Spinal cord (tissue), 10 donors: Measurements from ENCODE around the gene GNPTAB. TPM values are rescaled to one million over a fixed set of nuclear protein-coding genes. Genes with fewer than 3 reads are reported as not detected.

Source experiments
- DNase-seq, 6 donors: peaks; one replicate each; pipeline versions ENCODE4 v3.0.0 to v3.0.0-alpha.2; 2013 to 2015; ENCODE audit warnings: low spot score in 6 of 6, low read depth in 4 of 6
- H3K27ac ChIP-seq: one replicate; pipeline ENCODE4 v1.5.1; 2013; ENCODE audit warnings: low read depth, low read length, control low read depth
- H3K27me3 ChIP-seq: one replicate; pipeline ENCODE4 v1.6.1; 2013; ENCODE audit warnings: low read length; ENCODE audit not compliant: control insufficient read depth, insufficient read depth
- H3K36me3 ChIP-seq: one replicate; pipeline ENCODE4 v1.6.1; 2013; ENCODE audit warnings: low read length; ENCODE audit not compliant: control insufficient read depth, insufficient read depth
- H3K4me1 ChIP-seq: one replicate; pipeline ENCODE4 v1.6.1; 2013; ENCODE audit warnings: low read length; ENCODE audit not compliant: control insufficient read depth, insufficient read depth
- H3K4me3 ChIP-seq: one replicate; pipeline ENCODE4 v1.5.1; 2013; ENCODE audit warnings: low read depth, low read length, control low read depth
- H3K9me3 ChIP-seq: one replicate; pipeline ENCODE4 v1.6.1; 2013; ENCODE audit warnings: low read length; ENCODE audit not compliant: control insufficient read depth, insufficient read depth
- WGBS: methylation state at CpG from one replicate; pipeline ENCODE4 v1.1.5; 2013; ENCODE audit warnings: missing lambda C conversion rate; ENCODE audit not compliant: insufficient coverage; 5-methylcytosine and 5-hydroxymethylcytosine counted together
- polyA plus RNA-seq, 2 donors: library from polyadenylated mRNA; unstranded; fragments of 120-200 nt; gene quantifications; one replicate each; pipeline ENCODE4 v1.2.1, GENCODE V29; 2013; ENCODE audit not compliant: insufficient read length in 2 of 2
- total RNA-seq, 2 donors: library from RNA; depleted of rRNA in 1 of 2; stranded (reverse); fragments of 120-200 nt in 1 of 2; fragments of >200 nt in 1 of 2; gene quantifications; one replicate each; pipeline versions ENCODE4 v1.2.3 to v1.2.4, GENCODE V29; 2013 to 2014
- donor health status: healthy.

The GNPTAB gene
- total and polyA plus RNA-seq, 4 donors: 33.3 to 63.4 (median 59.5) TPM

- Histone ChIP-seq H3K36me3 (peaks cover 2% of the 10 kb centered on the region), H3K27ac (no peak overlapping the region), H3K27me3 (no peaks in the 10 kb centered on the region), H3K4me3 (no peak overlapping the region), H3K4me1 (no peaks in the 10 kb centered on the region), H3K9me3 (no peaks in the 10 kb centered on the region)
- WGBS: no CpG with 5 or more reads among the region's 1 CpG
- no peak for DNase-seq
Measured at GRCh38 chr12:101795013-101795412, 35.7 kb downstream of the GNPTAB start.

- Histone ChIP-seq H3K36me3 (peaks cover 2% of the 10 kb centered on the region), H3K27me3 (no peaks in the 10 kb centered on the region), H3K4me3 (no peak overlapping the region), H3K27ac (no peak overlapping the region), H3K4me1 (no peaks in the 10 kb centered on the region), H3K9me3 (no peaks in the 10 kb centered on the region)
- no CpG with 5 or more reads among the region's 2 CpGs for WGBS
- no peak for DNase-seq
Measured at GRCh38 chr12:101794574-101794973, 36.2 kb downstream of the GNPTAB start.

- WGBS: no CpG with 5 or more reads among the region's 1 CpG
- peaks cover 2% of the 10 kb centered on the region for H3K36me3 ChIP-seq
Measured at GRCh38 chr12:101793401-101793800, 37.4 kb downstream of the GNPTAB start.

GRCh38 chr12:101792046-101792931 is 38.5 kb downstream of the GNPTAB start:
- peaks cover 2% of the 10 kb centered on the region for H3K36me3 ChIP-seq
- H3K4me3 ChIP-seq: no peak overlapping the region
- H3K27me3 ChIP-seq: no peaks in the 10 kb centered on the region
- peak in 1 of 6 donors; percentile 42 for DNase-seq
- no peaks in the 10 kb centered on the region for H3K9me3 ChIP-seq
- H3K4me1 ChIP-seq: no peaks in the 10 kb centered on the region
- 96% methylated on average over 5 of the region's 6 CpGs for WGBS
- no peak overlapping the region for H3K27ac ChIP-seq

More at GRCh38 chr12:101793401-101793800, 37.4 kb downstream of the GNPTAB start:
- no peaks in the 10 kb centered on the region for H3K9me3 ChIP-seq
- no peak for DNase-seq
- H3K4me1 ChIP-seq: no peaks in the 10 kb centered on the region
- H3K4me3 ChIP-seq: no peak overlapping the region
- H3K27me3 ChIP-seq: no peaks in the 10 kb centered on the region
- no peak overlapping the region for H3K27ac ChIP-seq

GRCh38 chr12:101789171-101789570 is 41.6 kb downstream of the GNPTAB start:
- WGBS: no CpG with 5 or more reads among the region's 4 CpGs
- Histone ChIP-seq H3K27ac (no peak overlapping the region), H3K36me3 (peaks cover 4% of the 10 kb centered on the region), H3K9me3 (no peaks in the 10 kb centered on the region), H3K27me3 (no peaks in the 10 kb centered on the region), H3K4me1 (no peaks in the 10 kb centered on the region), H3K4me3 (no peak overlapping the region)
- DNase-seq: peak in 1 of 6 donors; percentile 30

GRCh38 chr12:101785671-101786070 is 45.1 kb downstream of the GNPTAB start:
- WGBS: no CpG with 5 or more reads among the region's 1 CpG
- Histone ChIP-seq H3K27me3 (no peaks in the 10 kb centered on the region), H3K9me3 (no peaks in the 10 kb centered on the region), H3K4me1 (no peaks in the 10 kb centered on the region), H3K27ac (no peak overlapping the region), H3K36me3 (peaks cover 4% of the 10 kb centered on the region), H3K4me3 (no peak overlapping the region)
- no peak for DNase-seq

- Histone ChIP-seq H3K27ac (no peak overlapping the region), H3K4me1 (no peaks in the 10 kb centered on the region), H3K36me3 (peaks cover 4% of the 10 kb centered on the region), H3K27me3 (no peaks in the 10 kb centered on the region), H3K4me3 (no peak overlapping the region), H3K9me3 (no peaks in the 10 kb centered on the region)
- WGBS: 89% methylated on average over 1 of the region's 1 CpG
- DNase-seq: no peak
Measured at GRCh38 chr12:101784376-101784775, 46.4 kb downstream of the GNPTAB start.

- H3K4me1 ChIP-seq: no peaks in the 10 kb centered on the region
- no peak overlapping the region for H3K4me3 ChIP-seq
- H3K27ac ChIP-seq: no peak overlapping the region
- peaks cover 4% of the 10 kb centered on the region for H3K36me3 ChIP-seq
- H3K9me3 ChIP-seq: no peaks in the 10 kb centered on the region
- H3K27me3 ChIP-seq: no peaks in the 10 kb centered on the region
- WGBS: no CpG with 5 or more reads among the region's 2 CpGs
- DNase-seq: no peak
Measured at GRCh38 chr12:101783838-101784237, 46.9 kb downstream of the GNPTAB start.

GRCh38 chr12:101783150-101783549 is 47.6 kb downstream of the GNPTAB start:
- Histone ChIP-seq H3K27ac (no peak overlapping the region), H3K9me3 (no peaks in the 10 kb centered on the region), H3K27me3 (no peaks in the 10 kb centered on the region), H3K4me1 (no peaks in the 10 kb centered on the region), H3K36me3 (peaks cover 4% of the 10 kb centered on the region), H3K4me3 (no peak overlapping the region)
- DNase-seq: no peak
- 57% methylated on average over 2 of the region's 2 CpGs for WGBS

GRCh38 chr12:101782273-101782731 is 48.5 kb downstream of the GNPTAB start:
- Histone ChIP-seq H3K4me3 (no peak overlapping the region), H3K9me3 (no peaks in the 10 kb centered on the region), H3K27me3 (no peaks in the 10 kb centered on the region), H3K36me3 (peaks cover 4% of the 10 kb centered on the region), H3K27ac (no peak overlapping the region), H3K4me1 (peaks cover 3% of the 10 kb centered on the region)
- DNase-seq: no peak
- 100% methylated on average over 3 of the region's 3 CpGs for WGBS
